Fibroblast of lung (primary cell): ENCODE results near the gene GAS7.

Experiments used
- EZH2 ChIP-seq: IDR thresholded peaks from 2 replicates; pipeline ENCODE4 v1.5.1; 2012; ENCODE audit warnings: low read length, control low read depth, mild to moderate bottlenecking; ENCODE audit errors: missing control alignments
- TF ChIP-seq, protein P1 (sequence below), 2 donors: IDR thresholded peaks in 1 of 2; conservative IDR thresholded peaks in 1 of 2; 1 replicate in 1 of 2; 2 replicates in 1 of 2; pipeline ENCODE4 v1.5.1; 2011 to 2012; ENCODE audit warnings: low read length in 2 of 2, control low read depth in 1 of 2, inconsistent platforms in 1 of 2, low read depth in 1 of 2, mild to moderate bottlenecking in 1 of 2

DNA sequence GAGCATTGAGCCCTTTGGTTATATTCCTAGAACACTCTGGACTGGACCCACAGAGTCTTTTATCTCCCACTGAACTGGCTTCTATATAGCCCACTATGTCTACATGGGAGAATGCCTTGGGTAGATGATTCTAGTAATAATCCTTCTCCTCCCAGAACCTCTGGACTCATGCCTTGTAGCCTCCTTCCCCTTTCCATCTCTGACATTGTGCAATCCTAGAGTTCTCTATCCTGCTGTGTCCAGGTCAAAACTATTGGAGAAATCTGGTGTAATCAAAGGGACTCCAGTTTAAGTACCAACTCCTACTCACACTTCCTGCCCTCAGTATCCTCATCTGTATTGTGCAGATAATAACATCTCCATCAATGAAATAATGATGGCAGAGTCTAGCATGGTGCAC, 302.5 kb downstream of the GAS7 start:
- TF ChIP-seq, protein P1, sequence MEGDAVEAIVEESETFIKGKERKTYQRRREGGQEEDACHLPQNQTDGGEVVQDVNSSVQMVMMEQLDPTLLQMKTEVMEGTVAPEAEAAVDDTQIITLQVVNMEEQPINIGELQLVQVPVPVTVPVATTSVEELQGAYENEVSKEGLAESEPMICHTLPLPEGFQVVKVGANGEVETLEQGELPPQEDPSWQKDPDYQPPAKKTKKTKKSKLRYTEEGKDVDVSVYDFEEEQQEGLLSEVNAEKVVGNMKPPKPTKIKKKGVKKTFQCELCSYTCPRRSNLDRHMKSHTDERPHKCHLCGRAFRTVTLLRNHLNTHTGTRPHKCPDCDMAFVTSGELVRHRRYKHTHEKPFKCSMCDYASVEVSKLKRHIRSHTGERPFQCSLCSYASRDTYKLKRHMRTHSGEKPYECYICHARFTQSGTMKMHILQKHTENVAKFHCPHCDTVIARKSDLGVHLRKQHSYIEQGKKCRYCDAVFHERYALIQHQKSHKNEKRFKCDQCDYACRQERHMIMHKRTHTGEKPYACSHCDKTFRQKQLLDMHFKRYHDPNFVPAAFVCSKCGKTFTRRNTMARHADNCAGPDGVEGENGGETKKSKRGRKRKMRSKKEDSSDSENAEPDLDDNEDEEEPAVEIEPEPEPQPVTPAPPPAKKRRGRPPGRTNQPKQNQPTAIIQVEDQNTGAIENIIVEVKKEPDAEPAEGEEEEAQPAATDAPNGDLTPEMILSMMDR (conservative IDR thresholded peaks at IDR 0.05 in 1 of 2, IDR thresholded peaks at IDR 0.05 in 1 of 2; ENCODE audit: low read depth in 1 of 2, low read length in 2 of 2), result no peak
- TF ChIP-seq EZH2, result no peak
